HL-60/S4 treated with phorbol 12-myristate 13-acetate at 8.2 ng/mL for 4 days and 3 days (cell line): ENCODE measurements around the gene GTF2F1.
"Not testable (repeated sequence)": the region's sequence is repeated elsewhere in the genome, so short reads cannot be mapped to it uniquely, and the experiment has no call there.

Experiments
- in situ Hi-C: fragments of 300-500 bp; cut with MboI; formaldehyde crosslinking; loops from 2 replicates; pipeline ENCODE4 v1.15.0; 2022; ENCODE audit warnings: low sequenced_read_pairs

The GTF2F1 gene

GRCh38 chr19:6387372-6387771 lies 5.6 kb downstream of the GTF2F1 start:
- in situ Hi-C loops: no loop called here

DNA sequence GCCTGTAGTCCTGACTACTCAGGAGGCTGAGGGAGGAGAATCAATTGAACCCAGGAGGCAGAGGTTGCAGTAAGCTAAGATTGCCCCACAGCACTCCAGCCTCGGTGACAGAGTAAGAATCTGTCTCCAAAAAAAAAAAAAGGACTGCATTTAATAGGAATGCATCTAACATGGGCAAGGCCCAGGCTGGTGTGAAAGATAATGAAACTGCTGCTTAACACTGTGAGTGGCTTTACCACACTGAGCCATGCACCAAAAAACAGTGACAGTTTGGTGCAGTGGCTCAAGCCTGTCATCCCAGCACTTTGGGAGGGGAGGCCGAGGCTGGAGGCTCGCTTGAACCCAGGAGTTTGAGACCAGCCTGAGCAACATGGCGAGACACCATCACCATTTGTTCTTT lies 8.6 kb downstream of the GTF2F1 start:
- in situ Hi-C loops: no loop called here

DNA sequence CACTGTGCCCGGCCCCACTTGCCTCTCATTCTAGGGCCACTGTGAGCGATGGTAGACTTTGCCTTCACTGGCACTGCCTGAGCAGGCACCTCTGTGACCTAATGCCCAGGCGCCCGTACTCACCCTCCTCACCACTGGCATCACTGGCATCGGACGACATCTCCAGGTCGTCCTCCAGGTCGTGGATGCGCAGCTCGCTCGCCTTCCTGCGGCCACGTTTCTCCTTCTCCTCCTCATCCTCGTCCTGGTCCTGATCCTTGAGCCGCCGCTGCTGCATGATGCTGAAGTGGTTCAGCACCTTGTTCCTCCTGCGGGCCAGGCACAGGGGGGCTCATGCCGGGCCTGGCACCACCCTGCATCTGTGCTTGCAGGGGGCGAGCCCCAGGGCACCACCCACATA lies 9.8 kb downstream of the GTF2F1 start:
- in situ Hi-C loops: no loop called here

DNA sequence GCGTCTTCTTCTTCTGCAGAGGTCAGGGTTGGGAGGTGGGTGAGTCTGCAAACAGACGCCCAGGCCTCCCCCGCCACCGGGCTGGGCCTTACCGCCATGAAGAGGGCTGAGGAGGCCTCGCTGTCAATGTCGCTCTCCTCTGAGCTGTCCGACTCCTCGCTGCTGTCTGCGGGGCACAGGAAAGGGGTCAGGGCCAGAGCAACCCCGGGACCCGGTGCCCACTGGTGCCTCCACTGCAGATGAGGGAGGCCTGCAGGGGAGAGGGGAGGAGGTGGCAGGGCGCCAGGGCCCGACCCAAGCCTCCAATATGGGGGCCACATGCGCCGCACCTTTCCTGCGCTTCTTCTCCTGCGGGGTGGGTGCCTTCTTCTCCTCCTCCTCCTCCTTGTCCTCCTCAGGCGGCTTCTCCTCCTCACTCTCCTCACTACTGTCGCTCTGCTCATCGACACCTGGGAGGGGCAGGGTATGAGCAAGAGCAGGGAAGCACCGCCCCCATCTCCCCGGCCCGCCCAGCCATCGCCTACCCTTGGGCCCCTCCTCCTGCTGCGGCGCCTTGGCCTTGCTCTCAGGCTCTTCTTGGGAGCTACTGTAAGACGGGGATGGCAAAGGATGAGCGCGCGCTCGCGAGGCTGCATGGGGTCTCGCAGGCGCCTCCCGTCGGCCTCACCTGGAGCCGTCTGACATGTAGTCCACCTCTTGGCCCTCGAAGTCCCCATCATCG lies 11.8 kb downstream of the GTF2F1 start:
- in situ Hi-C loops: no loop called here

GRCh38 chr19:6379744-6380143 lies 13.2 kb downstream of the GTF2F1 start:
- in situ Hi-C loops: no loop called here

GRCh38 chr19:6378486-6378885 lies 14.5 kb downstream of the GTF2F1 start:
- in situ Hi-C loops: no loop called here

- in situ Hi-C loops: no loop called here
These were observed 14.9 kb downstream of the GTF2F1 start for GRCh38 chr19:6378041-6378440.

- in situ Hi-C loops: no loop called here
These were observed 16.3 kb downstream of the GTF2F1 start for GRCh38 chr19:6376512-6377190.

DNA sequence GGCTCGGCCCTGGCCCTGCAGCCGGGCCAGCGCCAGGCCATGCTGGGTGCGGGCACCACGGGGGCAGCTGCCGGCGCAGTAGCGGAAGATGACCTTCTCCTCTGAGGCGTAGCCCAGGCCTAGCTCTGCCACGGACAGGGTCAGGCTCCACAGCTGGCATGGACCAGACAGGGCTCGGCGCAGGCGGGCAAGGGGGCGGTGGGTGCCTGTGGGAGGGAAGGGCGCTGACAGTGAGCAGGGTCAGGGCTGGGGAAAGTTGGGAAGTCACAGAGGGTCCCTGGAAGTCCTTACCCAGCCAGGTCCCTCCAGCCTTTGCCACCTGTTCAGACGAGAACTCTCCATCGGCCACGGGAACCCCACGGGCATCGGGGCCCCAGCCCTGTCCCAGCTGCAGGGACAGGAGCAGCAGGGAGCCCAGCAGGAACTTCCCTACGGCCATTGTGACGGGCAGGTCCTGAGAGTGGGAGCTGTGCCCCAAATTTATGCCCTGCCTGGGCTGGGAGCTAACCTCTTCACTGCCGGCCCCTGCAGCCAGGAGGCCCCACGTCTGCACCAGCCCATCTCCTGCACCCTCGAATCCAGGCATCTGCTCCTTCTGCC lies 17.5 kb downstream of the GTF2F1 start, which contains the start of gene PSPN:
Gene PSPN (minus strand): TSS at position 523 of the 600 bp plus-strand sequence. CDS start 84 bp downstream, at position 439.
- in situ Hi-C loops: no loop called here

DNA sequence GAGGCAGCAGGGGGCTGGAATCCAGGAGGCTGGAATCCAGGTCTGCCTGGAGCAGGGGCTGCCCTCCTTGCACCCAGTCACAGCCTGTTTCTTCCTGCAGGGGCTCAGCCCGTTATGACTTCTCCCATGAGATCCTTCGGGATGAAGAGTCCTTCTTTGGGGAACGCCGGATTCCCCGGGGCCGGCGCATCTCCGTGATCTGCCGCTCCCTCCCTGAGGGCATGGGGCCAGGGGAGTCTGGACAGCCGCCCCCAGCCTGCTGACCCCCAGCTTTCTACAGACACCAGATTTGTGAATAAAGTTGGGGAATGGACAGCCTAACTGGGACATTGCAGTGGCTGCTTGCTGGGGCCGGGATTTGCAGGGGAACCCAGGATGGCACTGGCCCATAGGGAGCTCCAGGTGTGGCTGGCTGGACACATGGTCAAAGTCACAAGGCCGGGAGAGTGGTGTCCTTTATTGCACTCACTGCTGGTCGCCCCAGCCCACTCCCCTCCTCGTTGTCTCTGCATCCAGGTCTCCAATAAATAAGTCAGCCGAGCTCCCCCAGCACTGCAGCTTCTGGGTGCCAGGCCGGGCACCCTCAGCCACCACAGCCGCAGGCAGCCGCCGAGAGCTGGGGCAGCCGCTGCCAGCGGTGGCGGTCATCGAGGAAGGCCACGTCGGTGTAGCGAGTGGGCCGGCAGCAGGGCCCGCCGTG lies 18.1 kb downstream of the GTF2F1 start:
- in situ Hi-C loops: no loop called here

- in situ Hi-C loops: no loop called here
These were observed 18.7 kb downstream of the GTF2F1 start for GRCh38 chr19:6374161-6374709.

- in situ Hi-C loops: no loop called here
These were observed 19.2 kb downstream of the GTF2F1 start for GRCh38 chr19:6373813-6374108.

DNA sequence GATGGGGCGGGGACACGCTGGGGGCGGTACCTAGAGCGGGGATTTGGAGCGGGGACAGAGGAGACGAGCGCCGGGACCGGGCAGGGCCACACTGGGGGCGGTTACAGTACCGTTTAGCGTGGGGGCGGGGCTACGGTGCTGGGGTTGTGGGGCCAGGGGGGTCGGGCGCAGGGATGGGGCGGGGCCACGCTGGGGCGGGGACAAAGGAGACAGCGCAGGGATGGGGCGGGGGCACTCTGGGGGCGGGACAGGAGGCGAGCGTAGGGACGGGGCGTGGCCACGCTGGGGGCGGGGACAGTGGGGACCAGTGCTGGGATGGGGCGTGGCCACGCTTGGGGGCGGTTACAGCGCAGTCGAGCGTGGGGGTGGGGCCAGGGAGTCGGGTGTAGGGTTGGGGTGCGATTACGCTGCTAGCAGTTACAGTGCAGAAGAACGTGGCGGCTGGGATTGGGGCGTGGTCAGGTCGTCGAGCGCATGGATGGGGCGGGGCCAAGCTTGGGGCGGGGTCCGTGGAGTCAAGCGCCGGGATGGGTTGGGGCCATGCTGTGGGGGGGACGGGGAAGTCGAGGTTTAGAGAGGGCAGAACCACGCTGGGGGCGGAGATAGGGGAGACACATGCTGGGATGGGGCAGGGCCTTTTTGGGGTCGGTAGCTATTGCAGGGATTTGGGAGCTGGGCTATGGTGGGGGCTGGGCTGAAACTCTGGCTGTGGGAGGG lies 19.7 kb downstream of the GTF2F1 start:
- in situ Hi-C loops: no loop called here

- in situ Hi-C loops: no loop called here
These were observed 20.3 kb downstream of the GTF2F1 start, which contains the start of gene ALKBH7 for GRCh38 chr19:6372594-6373095. Gene ALKBH7 (plus strand): TSS chr19:6372794. CDS start chr19:6372821, 27 bp downstream.

DNA sequence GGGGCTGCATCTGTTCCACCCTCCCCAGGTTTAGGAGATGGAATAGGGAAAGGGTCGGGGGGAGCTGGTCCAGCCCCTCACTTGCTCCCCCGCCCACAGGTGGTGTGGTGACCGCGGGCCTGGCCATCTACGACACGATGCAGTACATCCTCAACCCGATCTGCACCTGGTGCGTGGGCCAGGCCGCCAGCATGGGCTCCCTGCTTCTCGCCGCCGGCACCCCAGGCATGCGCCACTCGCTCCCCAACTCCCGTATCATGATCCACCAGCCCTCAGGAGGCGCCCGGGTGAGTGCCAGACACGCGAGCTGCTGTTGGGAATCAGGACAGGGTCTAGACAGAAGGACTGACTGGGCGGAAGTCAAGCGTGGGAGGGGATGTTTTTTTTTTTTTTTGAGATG lies 28.6 kb downstream of the GTF2F1 start:
- in situ Hi-C loops: no loop called here

DNA sequence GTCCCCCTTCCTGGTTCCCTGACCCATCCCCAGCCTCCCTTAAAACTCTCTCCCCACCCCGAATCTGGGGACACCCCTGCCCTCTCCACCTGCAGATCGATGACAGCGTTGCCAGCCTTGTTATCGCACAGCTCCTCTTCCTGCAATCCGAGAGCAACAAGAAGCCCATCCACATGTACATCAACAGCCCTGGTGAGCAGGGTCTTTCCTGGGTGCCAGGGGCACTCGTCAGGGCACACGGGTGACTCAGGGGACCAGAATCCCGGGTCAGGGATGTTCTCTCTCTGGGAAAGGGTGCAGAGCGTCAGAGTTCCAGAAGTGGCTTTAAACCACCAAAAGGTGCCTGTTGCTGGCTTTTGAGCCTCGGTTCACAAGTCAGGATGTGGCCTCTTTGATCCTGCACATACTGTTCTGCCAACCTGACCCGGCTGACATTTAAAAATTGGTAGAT lies 30.6 kb downstream of the GTF2F1 start:
- in situ Hi-C loops: no loop called here

DNA sequence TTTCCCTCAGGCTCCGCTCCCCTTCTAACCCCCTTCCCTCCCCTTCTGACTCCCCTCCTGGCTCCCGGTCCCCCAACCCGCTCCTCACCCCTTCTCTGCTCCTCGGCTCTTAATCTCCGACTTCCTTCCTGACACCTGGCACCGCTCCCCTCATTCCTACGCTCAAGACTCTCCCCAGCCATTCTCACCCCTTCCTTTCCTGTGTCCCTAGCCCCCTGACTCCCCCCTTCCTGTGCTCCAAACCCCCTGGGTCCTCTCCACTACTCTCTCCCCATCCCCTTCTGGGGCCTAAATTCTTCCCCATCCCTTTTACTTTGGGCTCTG lies 31.0 kb downstream of the GTF2F1 start:
- in situ Hi-C loops: no loop called here

- in situ Hi-C loops: not testable (repeated sequence)
These were observed 32.1 kb downstream of the GTF2F1 start for GRCh38 chr19:6360857-6361216.

DNA sequence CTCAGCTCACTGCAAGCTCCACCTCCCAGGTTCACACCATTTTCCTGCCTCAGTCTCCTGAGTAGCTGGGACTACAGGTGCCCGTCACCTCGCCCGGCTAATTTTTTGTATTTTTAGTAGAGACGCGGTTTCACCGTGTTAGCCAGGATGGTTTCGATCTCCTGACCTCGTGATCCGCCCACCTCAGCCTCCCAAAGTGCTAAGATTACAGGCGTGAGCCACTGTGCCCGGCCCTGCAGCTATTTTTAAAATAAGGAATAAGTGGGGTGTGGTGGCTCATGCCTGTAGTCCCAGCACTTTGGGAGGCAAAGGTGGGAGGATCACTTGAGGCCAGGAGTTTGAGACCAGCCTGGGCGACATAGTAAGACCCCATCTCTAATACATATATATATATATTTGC lies 32.5 kb downstream of the GTF2F1 start:
- in situ Hi-C loops: not testable (repeated sequence)

GRCh38 chr19:6359568-6360341 lies 33.2 kb downstream of the GTF2F1 start:
- in situ Hi-C loops: no loop called here
